Activated CD8-positive, alpha-beta memory T cell treated with anti-CD3 and anti-CD28 coated beads, Interleukin-2, amount 50 U/mL, for 48 hours (primary cell): ENCODE results near the gene ARID1B.

Experiments used
- DNase-seq: peaks from one replicate; pipeline ENCODE4 v3.0.0-alpha.2; 2020

Gene ARID1B

GRCh38 chr6:157117431-157118095 is 340.4 kb downstream of the ARID1B start:
- DNase-seq = no peak

GRCh38 chr6:157119502-157120027 is 342.4 kb downstream of the ARID1B start:
- no peak for DNase-seq

GRCh38 chr6:157120534-157121232 is 343.5 kb downstream of the ARID1B start:
- no peak for DNase-seq

- no peak for DNase-seq
These were observed 344.7 kb downstream of the ARID1B start for GRCh38 chr6:157121897-157122296.

GRCh38 chr6:157123234-157123633 is 346.1 kb downstream of the ARID1B start:
- no peak for DNase-seq

- no peak for DNase-seq
These were observed 347.5 kb downstream of the ARID1B start for GRCh38 chr6:157124485-157125254.

- DNase-seq = no peak
These were observed 348.4 kb downstream of the ARID1B start for GRCh38 chr6:157125531-157125930.

GRCh38 chr6:157126183-157127098 is 349.3 kb downstream of the ARID1B start:
- DNase-seq = no peak

GRCh38 chr6:157128235-157128775 is 351.1 kb downstream of the ARID1B start:
- no peak for DNase-seq

- no peak for DNase-seq
These were observed 354.1 kb downstream of the ARID1B start for GRCh38 chr6:157131250-157131649.

GRCh38 chr6:157133856-157134255 is 356.7 kb downstream of the ARID1B start:
- no peak for DNase-seq

GRCh38 chr6:157134402-157135047 is 357.3 kb downstream of the ARID1B start:
- DNase-seq = no peak

- no peak for DNase-seq
These were observed 358.5 kb downstream of the ARID1B start for GRCh38 chr6:157135691-157136090.

- no peak for DNase-seq
These were observed 360.3 kb downstream of the ARID1B start for GRCh38 chr6:157137501-157137900.

GRCh38 chr6:157139054-157139708 is 362.0 kb downstream of the ARID1B start:
- no peak for DNase-seq

GRCh38 chr6:157143171-157143889 is 366.2 kb downstream of the ARID1B start:
- DNase-seq = no peak

GRCh38 chr6:157143890-157144798 is 367.0 kb downstream of the ARID1B start:
- no peak for DNase-seq

GRCh38 chr6:157144859-157145568 is 367.8 kb downstream of the ARID1B start:
- DNase-seq = peak; percentile 25
